ENCODE results near the gene FHIT.

GRCh38 chr3:60920519-60920918, 330.7 kb downstream of the FHIT start:
- TF ChIP-seq CTCF (IDR thresholded peaks at IDR 0.05) (peak in 1 of 7 experiments; percentile 5), POLR2A (IDR thresholded peaks at IDR 0.05) (no peak)
